GM18873 (cell line): Measurements from ENCODE around the gene HS1BP3.

Source experiments
- ATAC-seq: cut with Tn5 transposase; IDR thresholded peaks from one replicate; pipeline ENCODE4 v1.9.1; 2021; ENCODE audit warnings: mild to moderate bottlenecking, moderate library complexity, moderate number of reproducible peaks; ENCODE audit not compliant: unreplicated experiment, low FRiP score

The HS1BP3 gene

DNA sequence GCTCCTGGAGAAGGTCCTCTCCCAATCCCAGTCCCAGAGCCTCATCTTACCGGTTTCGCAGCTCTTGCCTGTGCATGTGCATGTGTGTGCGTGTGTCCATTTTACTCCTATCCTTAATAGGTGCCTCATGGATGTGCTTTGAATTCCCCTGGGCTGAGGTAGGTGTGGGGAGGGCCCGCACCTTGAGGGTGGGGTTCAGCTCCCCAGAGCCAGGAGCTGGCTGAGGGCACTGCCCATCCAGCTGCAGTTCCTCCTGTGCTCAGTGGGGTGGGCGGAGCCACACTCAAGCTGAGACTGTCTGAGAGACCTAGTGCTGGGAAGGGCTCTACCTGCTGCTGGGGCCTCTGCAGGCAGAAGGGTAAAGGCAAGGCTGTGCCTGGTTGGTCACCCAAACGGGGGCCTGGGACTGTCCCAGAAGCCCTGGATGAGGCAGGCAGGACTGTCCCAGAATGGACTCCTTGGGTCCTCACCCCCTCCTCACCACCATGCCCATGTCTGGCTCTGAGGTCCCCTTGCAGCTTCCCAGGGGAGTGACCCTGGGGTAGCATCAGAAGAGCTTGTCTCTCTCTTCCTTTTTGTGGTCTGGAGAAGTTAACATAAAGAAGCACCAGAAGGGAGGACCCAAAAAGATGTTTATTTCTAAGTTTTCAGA lies 24.9 kb upstream of the HS1BP3 start:
- peak; percentile 61 for ATAC-seq

DNA sequence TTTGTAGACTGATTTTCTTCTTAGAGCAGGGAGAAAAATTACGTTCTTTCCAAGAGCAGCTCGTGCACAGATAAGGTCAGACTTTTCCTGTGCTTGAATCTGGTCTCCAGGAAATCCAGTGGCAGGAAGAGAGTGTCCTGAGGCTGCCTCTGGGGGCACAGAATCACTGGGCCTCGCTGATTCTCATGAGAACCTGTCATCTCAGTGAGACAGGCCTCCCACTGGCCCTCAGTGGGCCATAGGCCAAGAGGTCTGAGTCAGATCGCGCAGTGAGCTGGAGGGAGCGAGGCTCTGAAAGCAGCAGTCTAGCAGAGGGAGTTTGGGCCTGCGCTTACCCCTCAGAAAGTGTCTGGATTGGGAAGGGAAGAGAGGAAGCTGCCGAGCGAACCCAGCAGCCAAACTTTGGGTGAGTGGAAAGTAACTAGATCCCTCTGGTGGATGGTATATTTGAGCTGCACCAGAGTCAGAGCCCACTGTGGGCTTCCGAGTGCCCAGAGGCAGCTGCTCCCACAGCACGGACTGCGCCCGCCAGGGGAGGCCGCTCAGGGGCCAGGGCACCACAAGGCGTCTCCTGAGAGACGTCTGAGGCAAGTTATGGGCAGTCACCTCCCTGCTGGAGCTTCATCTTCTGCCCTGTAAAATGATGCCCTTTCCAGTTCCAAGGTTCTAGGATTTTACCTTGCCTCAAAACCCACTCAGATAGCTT lies 24.2 kb upstream of the HS1BP3 start:
- ATAC-seq = no peak

DNA sequence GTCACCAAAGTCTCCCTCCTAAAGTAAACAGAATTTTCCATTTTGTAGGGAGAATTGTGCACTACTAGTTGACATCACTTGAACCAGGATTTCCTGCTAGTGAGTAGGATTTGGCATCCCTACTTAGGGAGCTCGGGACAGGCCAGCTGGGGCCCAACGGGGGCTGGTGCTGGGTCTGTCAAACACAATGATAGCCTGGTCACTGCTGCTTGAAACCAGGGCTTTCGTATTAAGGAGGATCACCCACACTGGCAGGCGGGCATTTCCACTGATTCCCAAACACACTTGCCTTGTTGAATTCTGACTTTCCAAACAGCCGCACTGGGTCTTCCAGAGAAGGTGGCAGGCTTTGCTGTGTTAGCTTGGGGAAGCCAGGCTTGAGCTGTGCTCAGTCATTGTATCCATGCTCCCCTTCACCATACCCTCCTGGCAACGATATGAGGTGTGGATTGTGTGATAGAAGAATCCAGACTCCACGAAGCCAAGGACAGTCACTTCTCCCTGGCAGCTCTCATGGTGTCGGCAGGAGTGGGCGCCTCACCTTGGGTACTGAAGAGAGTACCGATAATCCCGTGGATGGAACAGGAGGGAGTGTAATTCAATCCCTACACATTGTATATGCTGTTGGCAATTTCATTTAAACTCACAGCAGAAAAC lies 23.5 kb upstream of the HS1BP3 start:
- ATAC-seq = no peak

- ATAC-seq = no peak
These were observed 22.9 kb upstream of the HS1BP3 start for GRCh38 chr2:20673686-20674308.

- no peak for ATAC-seq
These were observed 21.5 kb upstream of the HS1BP3 start for GRCh38 chr2:20672201-20672951.

- no peak for ATAC-seq
These were observed 20.8 kb upstream of the HS1BP3 start for GRCh38 chr2:20671736-20672080.

DNA sequence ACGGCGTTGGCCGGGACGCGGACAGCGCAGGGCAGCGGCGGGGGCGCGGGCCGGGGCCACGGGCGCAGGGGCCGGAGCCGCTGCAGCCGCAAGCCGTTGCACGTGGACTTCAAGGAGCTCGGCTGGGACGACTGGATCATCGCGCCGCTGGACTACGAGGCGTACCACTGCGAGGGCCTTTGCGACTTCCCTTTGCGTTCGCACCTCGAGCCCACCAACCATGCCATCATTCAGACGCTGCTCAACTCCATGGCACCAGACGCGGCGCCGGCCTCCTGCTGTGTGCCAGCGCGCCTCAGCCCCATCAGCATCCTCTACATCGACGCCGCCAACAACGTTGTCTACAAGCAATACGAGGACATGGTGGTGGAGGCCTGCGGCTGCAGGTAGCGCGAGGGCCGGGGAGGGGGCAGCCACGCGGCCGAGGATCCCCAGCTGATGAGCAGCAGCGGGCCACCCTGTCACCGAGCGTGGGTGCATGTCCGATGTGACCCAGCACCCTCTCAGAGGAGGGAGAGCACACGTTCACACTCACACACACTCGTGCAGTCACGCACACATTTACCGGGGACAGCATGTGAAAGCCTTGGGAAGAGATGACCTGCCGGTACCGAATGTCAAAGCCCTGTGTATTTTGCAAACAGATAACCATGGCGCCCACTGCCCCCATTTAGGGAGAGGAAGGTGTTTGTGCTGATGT lies 20.3 kb upstream of the HS1BP3 start:
- ATAC-seq = no peak

GRCh38 chr2:20670315-20671035 lies 19.6 kb upstream of the HS1BP3 start:
- ATAC-seq = no peak

- ATAC-seq = no peak
These were observed 18.8 kb upstream of the HS1BP3 start for GRCh38 chr2:20669562-20670314.

GRCh38 chr2:20668871-20669475 lies 18.1 kb upstream of the HS1BP3 start:
- ATAC-seq = no peak

- ATAC-seq = no peak
These were observed 17.6 kb upstream of the HS1BP3 start for GRCh38 chr2:20668451-20668850.

GRCh38 chr2:20667531-20668401 lies 16.9 kb upstream of the HS1BP3 start:
- ATAC-seq = no peak

DNA sequence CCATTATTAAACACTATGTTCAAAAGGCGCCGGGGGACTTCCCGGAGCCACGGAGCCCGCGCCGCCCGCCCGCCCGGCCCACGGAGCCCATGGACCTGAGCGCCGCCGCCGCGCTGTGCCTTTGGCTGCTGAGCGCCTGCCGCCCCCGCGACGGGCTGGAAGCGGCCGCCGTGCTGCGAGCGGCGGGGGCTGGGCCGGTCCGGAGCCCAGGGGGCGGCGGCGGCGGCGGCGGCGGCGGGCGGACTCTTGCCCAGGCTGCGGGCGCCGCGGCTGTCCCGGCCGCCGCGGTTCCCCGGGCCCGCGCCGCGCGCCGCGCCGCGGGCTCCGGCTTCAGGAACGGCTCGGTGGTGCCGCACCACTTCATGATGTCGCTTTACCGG lies 16.2 kb upstream of the HS1BP3 start:
- ATAC-seq = no peak

GRCh38 chr2:20666304-20667150 lies 15.6 kb upstream of the HS1BP3 start, which contains the start of gene GDF7:
TSS of gene GDF7 (plus strand) at chr2:20667144. CDS start at chr2:20667240, 96 bp downstream.
- no peak for ATAC-seq

- no peak for ATAC-seq
These were observed 15.1 kb upstream of the HS1BP3 start for GRCh38 chr2:20666005-20666303.

GRCh38 chr2:20665243-20666004 lies 14.5 kb upstream of the HS1BP3 start:
- ATAC-seq = no peak
